Mesodermal cell (in vitro differentiated cells): ENCODE measurements around the gene URB1.
"Not testable (repeated sequence)": the region's sequence is repeated elsewhere in the genome, so short reads cannot be mapped to it uniquely, and the experiment has no call there.

Experiments
- H3K27ac ChIP-seq: 2 replicates; pipeline ENCODE4 v1.7.0; 2013; ENCODE audit warnings: mild to moderate bottlenecking, low read depth, low read length, moderate library complexity; ENCODE audit not compliant: severe bottlenecking
- H3K36me3 ChIP-seq: 2 replicates; pipeline ENCODE4 v1.7.1; 2013; ENCODE audit warnings: mild to moderate bottlenecking, low read length, moderate library complexity; ENCODE audit not compliant: control insufficient read depth, insufficient read depth
- H3K4me1 ChIP-seq: one replicate; pipeline ENCODE4 v1.7.1; 2013; ENCODE audit warnings: mild to moderate bottlenecking, low read length; ENCODE audit not compliant: insufficient read depth, control insufficient read depth, poor library complexity, severe bottlenecking
- H3K4me3 ChIP-seq: 2 replicates; pipeline ENCODE4 v1.7.0; 2013; ENCODE audit warnings: low read length, control low read depth, mild to moderate bottlenecking; ENCODE audit not compliant: insufficient read depth, poor library complexity, severe bottlenecking; ENCODE audit errors: extremely low read depth
- H3K9me3 ChIP-seq: 2 replicates; pipeline ENCODE4 v1.7.1; 2013; ENCODE audit warnings: mild to moderate bottlenecking, low read length, moderate library complexity; ENCODE audit not compliant: control insufficient read depth
- WGBS, 2 experiments: methylation state at CpG; one replicate each; pipeline ENCODE4 v1.1.5; 2013; ENCODE audit warnings: missing lambda C conversion rate in 2 of 2; ENCODE audit not compliant: insufficient coverage in 2 of 2; 5-methylcytosine and 5-hydroxymethylcytosine counted together

Gene URB1

DNA sequence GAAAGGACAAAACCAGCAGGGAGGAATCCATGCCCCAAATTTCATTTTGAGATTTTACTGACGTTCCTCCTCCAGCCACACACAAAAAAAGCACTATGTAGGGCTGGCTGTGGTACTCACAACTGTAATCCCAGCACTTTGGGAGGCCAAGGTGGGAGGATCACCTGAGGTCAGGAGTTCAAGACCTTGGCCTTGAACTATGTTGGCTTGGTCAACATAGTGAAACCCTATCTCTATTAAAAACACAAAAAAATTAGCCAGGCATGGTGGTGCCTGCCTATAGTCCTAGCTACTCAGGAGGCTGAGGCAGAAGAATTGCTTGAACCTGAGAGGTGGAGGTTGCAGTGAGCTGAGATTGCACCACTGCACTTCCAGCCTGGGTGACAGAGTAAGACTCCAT is 23.9 kb downstream of the URB1 start:
- H3K4me1 ChIP-seq, H3K27ac ChIP-seq, H3K4me3 ChIP-seq, H3K9me3 ChIP-seq: not testable (repeated sequence)
- peaks cover 78% of the 10 kb centered on the region for H3K36me3 ChIP-seq
- 100% methylated on average over 1 of the region's 1 CpG; no CpG with 5 or more reads in 1 of the 2 experiments for WGBS, 2 experiments

DNA sequence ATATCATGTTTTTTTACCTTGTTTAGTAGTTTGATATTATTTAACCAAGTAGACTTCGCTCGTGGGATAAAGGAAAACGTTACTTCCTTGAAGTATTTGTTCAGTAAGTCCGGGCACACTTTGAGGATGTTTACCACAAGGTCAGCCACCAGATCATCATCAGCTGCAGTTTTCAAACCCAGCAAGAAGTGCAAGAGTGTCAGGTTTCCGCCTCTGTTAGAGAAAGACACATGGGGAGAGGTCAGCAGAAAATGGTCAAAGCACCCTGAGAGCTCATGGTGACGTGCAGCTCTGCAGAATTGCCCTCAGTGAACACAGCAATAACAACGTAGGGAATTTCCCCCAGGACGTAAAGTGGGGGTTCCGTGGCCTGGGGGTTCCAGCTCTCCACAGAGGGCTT is 24.4 kb downstream of the URB1 start:
- WGBS, 2 experiments, result 96 to 97% methylated on average over 9 of the region's 9 CpGs
- Histone ChIP-seq H3K9me3 (no peaks in the 10 kb centered on the region), H3K4me1 (peaks cover 3% of the 10 kb centered on the region), H3K27ac (no peak overlapping the region), H3K36me3 (peaks cover 80% of the 10 kb centered on the region), H3K4me3 (no peak overlapping the region)

DNA sequence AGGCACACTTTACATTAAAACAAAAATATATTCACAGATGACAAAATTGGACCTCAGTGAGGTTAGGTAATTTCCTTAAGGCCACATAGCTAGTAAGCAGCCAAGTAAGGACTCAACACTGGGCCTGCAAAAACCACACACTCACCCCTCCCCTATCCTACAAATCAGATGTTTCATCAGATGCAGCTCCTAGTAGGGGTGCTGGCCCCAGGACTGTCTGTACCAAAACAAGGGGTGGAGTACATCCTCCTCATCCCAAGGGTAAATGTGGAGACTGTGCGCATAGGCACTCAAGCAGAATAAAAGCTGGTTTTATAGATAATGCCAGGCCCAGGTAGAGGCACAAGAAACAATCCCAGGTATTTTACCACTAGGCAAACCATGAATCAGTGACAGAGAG is 25.7 kb downstream of the URB1 start:
- H3K27ac ChIP-seq, result no peak overlapping the region
- peaks cover 84% of the 10 kb centered on the region for H3K36me3 ChIP-seq
- no CpG with 5 or more reads among the region's 1 CpG for WGBS, 2 experiments
- no peak overlapping the region for H3K4me3 ChIP-seq
- no peaks in the 10 kb centered on the region for H3K9me3 ChIP-seq
- peaks cover 3% of the 10 kb centered on the region for H3K4me1 ChIP-seq

GRCh38 chr21:32366191-32366590 is 26.6 kb downstream of the URB1 start:
- peaks cover 85% of the 10 kb centered on the region for H3K36me3 ChIP-seq
- WGBS, 2 experiments, result 88 to 94% methylated on average over 3 to 4 of the region's 4 CpGs

GRCh38 chr21:32364796-32365195 is 28.0 kb downstream of the URB1 start:
- 82 to 100% methylated on average over 2 to 3 of the region's 4 CpGs for WGBS, 2 experiments
- Histone ChIP-seq H3K27ac (no peak overlapping the region), H3K9me3 (no peaks in the 10 kb centered on the region), H3K4me1 (peaks cover 3% of the 10 kb centered on the region), H3K4me3 (no peak overlapping the region), H3K36me3 (peaks cover 86% of the 10 kb centered on the region)

More at GRCh38 chr21:32366191-32366590, 26.6 kb downstream of the URB1 start:
- Histone ChIP-seq H3K4me1 (peaks cover 3% of the 10 kb centered on the region), H3K9me3 (no peaks in the 10 kb centered on the region), H3K4me3 (no peak overlapping the region), H3K27ac (no peak overlapping the region)

DNA sequence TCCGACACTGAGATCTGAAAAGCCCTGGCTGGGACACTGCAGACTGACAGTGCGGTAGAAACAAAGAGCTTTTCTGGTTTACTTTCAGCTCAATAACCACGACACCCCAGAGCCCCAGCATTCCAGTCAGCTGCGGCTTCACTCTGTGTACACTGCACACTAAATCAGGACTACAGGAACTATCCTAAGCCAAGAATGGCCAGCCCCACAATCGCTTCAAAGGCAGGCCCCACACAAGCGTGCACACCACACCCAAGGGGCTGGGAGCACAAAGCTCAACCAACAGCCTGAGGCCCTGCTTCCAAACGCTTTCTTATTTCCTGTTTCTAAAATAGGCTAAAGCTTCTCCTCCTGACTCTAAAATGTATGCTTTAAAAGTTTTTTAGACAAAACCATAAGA is 28.4 kb downstream of the URB1 start:
- Histone ChIP-seq H3K27ac (no peak overlapping the region), H3K4me1 (peaks cover 3% of the 10 kb centered on the region), H3K9me3 (no peaks in the 10 kb centered on the region), H3K4me3 (no peak overlapping the region), H3K36me3 (peaks cover 86% of the 10 kb centered on the region)
- WGBS, 2 experiments, result 92 to 99% methylated on average over 6 to 7 of the region's 7 CpGs

DNA sequence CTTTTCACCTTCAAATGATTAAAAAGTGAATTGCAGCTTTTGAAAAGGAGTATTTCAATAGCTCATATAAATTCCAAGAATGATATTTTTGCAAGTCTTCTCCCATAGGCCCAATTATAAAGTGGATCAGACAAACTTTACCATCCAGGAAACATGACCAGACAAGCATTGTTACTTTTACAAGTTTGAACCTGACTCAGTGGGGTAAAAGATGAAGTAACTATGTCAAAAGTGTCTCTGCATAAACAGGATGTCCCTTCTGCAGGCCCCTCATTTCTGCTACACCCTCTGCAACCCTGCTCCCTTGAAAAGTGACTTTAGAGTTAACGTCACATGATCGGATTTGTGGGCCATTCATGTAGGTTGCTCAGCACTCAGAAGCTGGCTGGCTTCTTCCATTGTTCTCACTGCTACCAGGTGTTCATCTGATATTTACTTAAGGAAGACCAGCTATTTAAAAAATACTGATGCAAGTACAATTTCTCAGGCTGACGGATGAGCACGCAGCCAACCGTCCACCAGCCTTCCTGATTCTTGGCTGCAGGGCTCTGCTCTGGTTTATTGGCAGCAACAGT is 32.3 kb downstream of the URB1 start:
- Histone ChIP-seq H3K4me1 (peaks cover 3% of the 10 kb centered on the region), H3K36me3 (peaks cover 86% of the 10 kb centered on the region), H3K27ac (no peak overlapping the region), H3K4me3 (no peak overlapping the region), H3K9me3 (no peaks in the 10 kb centered on the region)
- WGBS, 2 experiments, result 92 to 100% methylated on average over 5 of the region's 5 CpGs

GRCh38 chr21:32359719-32360260 is 33.0 kb downstream of the URB1 start:
- Histone ChIP-seq H3K4me1 (peaks cover 3% of the 10 kb centered on the region), H3K4me3 (no peak overlapping the region), H3K27ac (no peak overlapping the region), H3K36me3 (peaks cover 89% of the 10 kb centered on the region), H3K9me3 (no peaks in the 10 kb centered on the region)
- 85 to 87% methylated on average over 5 to 7 of the region's 7 CpGs for WGBS, 2 experiments

DNA sequence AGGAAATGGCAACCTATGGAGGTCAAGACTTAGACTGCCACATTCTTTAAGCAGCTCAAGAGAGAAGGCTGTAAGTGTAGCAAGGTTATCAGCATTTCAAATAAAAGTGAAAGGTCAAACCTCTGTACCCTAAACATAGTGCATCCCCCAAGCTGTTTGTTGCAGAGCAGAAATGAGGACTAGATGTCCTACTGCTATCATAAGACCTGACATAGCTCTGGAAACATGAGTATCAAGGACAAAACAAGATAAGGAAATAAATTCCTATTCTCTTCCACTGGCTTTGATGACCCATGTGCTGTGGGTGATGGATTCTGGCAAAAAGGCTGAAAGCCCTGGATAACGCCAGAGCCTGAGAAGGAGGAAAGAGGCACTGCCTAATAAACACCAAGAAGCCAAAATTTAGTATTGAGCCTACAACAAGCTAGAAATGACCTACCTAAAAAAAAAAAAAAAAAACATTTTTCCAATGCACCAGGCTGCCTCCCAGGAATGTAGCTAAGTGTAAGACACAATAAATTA is 35.9 kb downstream of the URB1 start:
- peaks cover 89% of the 10 kb centered on the region for H3K36me3 ChIP-seq
- 86% methylated on average over 1 of the region's 1 CpG; no CpG with 5 or more reads in 1 of the 2 experiments for WGBS, 2 experiments
- H3K4me3 ChIP-seq, result no peak overlapping the region
- H3K9me3 ChIP-seq, result no peaks in the 10 kb centered on the region
- H3K27ac ChIP-seq, result no peak overlapping the region
- H3K4me1 ChIP-seq, result no peaks in the 10 kb centered on the region

GRCh38 chr21:32353002-32353711 is 39.7 kb downstream of the URB1 start:
- H3K9me3 ChIP-seq, result no peaks in the 10 kb centered on the region
- WGBS, 2 experiments, result 94 to 99% methylated on average over 7 to 8 of the region's 8 CpGs
- peaks cover 4% of the 10 kb centered on the region for H3K4me1 ChIP-seq
- H3K27ac ChIP-seq, result no peak overlapping the region
- peaks cover 92% of the 10 kb centered on the region for H3K36me3 ChIP-seq
- H3K4me3 ChIP-seq, result no peak overlapping the region

DNA sequence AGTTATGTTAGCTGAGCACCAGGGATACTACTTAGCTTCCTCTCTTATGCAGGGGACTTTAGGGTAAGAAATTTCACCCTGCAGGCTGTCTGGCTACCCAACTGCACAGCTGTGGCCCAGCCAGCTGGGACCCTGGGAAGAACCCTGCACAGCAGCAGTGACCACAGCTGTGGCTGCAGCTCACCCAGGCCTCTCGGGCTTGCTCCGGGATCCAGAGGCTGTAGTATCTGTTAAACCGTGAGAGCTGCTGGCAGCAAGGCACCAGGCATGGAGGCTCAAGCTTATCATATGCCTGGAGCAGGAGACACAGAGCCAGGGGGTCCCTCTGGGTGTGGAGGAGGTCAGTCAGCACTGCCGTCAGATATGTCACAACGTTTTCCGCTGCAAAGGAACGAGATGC is 40.3 kb downstream of the URB1 start:
- 86 to 90% methylated on average over 6 to 7 of the region's 7 CpGs for WGBS, 2 experiments
- Histone ChIP-seq H3K4me1 (peaks cover 4% of the 10 kb centered on the region), H3K27ac (no peak overlapping the region), H3K4me3 (no peak overlapping the region), H3K36me3 (peaks cover 95% of the 10 kb centered on the region), H3K9me3 (no peaks in the 10 kb centered on the region)
